Activated CD4-positive, CD25-positive, alpha-beta regulatory T cell treated with anti-CD3 and anti-CD28 coated beads, Interleukin-2, amount 50 U/mL, for 72 hours (primary cell): ENCODE results near the gene DPP10.

ENCODE experiments used
- DNase-seq: peaks from one replicate; pipeline ENCODE4 v3.0.0; 2021

The DPP10 gene

DNA sequence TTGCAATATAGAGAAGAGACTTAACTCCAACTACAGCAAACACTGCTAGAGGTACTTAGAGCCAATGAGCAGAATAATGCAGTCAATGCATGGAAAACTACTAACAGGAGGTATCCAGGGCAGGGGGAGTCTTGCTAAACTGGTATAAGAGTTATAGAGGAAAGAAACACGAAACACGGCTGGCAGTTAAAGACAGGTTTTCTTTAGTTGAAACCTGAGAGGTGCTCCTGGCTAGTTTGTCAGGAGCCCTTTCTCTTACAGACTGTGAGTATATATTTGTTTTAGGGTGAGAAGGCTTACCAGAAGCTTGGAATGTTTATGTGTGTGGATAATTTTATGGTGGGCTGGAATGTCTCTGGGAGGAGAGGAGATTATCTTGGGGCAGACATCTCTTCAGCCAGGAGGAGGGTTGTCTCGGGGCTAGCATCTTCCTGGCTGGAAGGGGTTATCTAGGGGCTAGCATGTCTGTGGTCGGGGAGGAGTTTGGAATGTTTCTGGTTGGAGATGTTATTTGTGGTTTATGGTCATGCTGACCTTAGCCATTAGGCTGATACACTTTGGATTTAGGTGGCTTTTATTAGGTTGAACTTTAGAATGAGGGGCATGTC, 1048.8 kb downstream of the DPP10 start:
- DNase-seq: no peak

DNA sequence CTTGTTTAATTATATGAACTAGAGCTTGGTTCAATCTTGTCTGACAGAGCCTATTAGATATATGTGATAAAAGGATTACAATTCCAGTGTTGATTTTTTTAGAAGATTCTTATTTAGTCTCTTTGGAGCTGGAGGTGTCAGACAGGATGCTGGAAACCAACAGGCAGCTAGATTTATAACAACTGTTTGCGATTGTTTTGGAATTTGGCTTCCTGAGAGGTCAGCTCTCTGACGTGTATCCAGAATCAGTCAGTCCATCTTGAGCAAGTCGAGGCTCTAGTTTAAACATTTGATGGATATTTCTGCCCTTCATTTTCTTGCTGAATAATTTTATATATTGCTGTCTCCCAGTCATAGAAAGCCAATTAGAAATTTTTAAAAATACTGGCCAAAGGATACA, 1062.9 kb downstream of the DPP10 start:
- DNase-seq: no peak

DNA sequence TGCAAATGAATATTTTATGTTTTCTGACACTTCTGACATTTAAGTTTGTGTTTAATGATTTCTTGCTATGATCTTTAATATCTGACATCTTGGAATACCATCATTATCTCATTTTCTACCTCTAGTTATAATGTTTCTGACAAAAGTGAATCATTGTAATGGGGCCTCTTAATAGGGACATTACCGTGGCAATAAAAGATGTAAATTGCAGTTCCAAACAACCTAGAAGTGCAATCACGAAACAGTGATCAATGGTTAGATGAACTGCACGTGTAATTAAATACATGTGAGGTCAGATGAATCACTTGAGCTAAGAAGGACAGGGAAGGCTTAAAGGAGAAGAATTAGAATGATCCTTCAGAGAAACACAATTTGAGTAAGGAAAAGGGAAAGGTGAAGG, 1078.3 kb downstream of the DPP10 start:
- DNase-seq: no peak

DNA sequence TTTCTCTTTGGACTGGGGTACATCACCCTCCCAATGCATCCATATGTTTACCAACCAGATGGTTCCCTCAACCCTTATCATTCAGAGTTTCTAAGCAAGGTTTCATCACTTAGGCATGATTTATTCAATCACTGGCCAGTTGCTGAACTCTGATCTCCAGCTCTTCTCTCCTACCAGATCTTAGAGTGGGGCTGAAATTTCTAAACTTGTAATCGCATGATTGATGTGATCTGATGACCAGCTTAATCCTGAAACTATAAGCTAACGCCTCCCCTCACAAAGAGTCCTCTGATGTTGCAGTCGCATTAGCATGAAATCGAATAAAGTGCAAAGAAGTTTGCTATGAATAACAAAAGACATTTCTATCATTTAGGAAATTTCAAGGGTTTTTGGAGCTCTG, 1082.0 kb downstream of the DPP10 start:
- DNase-seq: no peak

DNA sequence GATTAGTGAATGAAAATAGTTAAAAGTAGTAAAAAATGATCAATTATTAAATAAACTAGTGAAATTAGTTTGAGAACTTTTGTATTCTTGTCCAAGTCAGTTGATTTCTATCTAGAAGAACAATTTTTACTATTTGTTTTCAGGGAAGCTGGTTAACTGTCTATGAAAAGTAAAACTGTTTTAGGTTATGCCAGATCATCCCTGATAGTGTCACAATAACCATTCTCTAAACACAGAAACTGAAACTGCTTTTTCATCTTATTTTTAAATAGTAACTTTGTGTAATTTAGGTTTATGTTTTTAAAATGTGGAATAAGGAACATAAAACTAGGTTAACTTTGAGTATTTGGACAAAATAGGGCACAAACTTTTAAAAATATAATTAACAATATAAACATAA, 1087.2 kb downstream of the DPP10 start:
- no peak for DNase-seq

DNA sequence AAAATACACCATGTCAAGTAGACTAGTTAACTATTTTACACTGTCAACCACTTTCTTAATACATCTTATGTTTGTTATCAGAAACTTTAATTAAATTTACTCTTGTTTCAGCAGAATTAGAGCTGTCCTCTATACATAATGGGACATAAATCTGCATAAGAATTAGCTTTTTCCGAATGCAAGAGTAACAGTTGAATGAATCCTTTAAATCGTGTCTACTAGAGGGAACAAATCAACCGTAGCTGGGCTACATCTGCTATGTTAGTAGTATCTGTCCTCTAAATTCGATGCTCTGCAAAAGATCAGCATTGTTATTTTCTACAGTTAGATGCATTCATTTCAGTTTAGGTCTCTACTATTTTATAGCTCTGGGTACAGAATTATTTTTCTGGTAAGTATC, 1090.6 kb downstream of the DPP10 start:
- DNase-seq: no peak

DNA sequence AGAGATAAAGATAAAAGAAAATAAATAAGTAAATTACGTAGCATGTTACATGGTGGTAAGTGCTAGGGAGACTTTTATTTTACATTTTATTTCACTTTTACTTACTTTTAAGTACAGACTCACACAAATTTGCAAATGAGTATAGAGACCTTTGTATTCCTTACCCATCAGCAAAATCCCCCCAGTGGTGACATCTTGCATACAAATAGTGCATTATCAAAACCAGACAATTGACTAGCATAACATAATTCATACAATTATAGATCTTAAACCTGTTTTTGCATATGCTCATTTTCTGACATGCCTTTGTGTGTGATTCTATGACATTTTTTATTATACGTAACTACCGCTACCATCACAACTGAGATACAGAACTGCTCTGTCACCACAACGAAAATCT, 1099.4 kb downstream of the DPP10 start:
- no peak for DNase-seq

DNA sequence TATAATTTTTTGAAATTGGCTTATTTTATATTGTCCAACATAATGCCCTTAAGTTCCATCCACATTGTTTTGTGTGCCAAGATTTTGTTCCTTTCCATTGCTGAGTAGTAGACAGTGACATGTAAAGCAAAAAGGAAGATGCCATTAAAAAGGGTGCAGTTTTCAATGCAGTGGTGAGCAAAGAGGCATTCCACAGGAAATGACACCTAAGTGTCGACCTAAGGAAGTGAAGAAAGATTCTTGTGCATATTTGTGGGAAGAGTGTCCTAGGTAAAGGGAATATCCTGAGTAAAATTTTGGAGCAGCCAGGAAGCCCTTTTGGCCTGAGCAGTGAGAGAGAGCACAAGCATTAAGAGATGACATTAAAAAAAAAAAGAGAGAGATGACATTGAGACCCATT, 1099.9 kb downstream of the DPP10 start:
- no peak for DNase-seq

DNA sequence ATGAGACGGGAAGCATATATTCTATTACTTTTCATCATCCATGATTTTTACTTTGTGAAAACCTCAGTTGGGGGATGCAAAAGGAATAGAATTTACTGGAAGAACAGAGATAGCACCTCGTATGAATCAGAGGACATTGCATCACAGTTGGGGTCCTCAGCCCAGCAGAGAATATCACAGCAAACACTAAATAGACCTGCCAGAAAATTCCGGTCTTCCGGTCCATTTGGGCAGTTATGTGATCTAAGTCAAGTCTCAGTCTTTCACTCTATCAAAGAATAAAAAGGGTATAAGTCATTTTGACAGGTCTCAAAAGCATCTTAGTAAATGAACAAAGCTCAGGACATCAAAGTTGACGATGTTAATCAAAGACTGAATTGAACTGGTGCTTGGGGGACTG, 1100.6 kb downstream of the DPP10 start:
- no peak for DNase-seq

DNA sequence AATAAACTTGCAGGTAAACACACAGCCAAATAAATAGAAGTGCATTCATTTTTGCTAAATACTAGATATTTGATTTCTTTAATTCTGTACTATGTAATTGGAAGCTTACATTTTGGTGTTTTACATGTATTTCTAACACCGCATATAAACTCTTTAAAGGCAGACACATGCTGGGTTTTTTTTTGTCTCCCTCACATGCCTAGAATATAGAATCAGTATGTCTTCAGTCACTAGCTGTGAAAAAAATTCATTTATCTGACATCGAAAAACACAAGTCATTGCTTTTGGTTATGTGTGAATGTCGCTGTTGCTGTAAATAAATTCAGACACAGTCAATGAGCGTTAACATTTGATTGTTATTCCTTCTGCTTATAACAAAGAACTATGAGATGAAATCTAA, 1101.0 kb downstream of the DPP10 start:
- DNase-seq: no peak

DNA sequence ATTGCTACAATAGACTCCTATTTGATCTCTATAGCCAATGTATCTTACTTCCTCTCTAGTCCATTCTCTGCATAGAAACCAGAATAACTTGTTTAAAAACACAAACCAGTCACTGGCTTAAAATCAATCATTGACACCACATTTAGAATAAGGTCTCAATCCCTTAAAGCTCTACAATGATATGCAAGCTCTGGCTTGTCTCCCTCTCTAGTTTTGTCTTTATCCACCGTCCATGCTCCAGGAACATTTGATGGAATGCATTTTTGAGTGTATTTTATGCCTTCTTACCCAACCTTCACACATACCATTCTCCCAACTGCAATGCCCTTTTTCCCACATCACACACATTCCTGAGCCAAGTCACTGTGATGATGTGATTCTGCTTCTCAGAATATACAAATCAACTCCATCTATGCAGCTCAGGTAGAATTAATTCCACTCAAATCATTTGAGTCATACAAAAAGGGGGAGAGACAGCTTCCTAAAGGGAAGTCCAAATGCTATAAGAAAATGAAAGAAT, 1107.2 kb downstream of the DPP10 start:
- DNase-seq: no peak

DNA sequence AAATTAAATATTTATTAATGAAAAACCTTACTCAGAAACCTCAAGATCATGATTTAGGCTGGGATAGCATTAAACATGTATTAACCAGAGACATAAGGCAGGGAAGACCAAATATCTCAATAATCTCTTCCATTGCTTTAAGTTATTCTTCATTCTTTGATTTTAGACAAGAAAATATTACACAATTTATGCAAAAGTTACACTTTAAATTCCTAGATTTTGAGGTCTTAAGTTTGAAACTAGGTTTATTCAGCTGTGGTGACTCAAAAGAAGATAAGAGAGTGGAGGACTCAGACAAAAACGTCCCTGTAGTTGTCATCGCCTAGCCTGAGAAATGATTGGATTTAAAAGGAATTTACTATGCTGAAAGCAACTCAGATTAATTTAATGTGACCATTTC, 1110.3 kb downstream of the DPP10 start:
- DNase-seq: no peak

DNA sequence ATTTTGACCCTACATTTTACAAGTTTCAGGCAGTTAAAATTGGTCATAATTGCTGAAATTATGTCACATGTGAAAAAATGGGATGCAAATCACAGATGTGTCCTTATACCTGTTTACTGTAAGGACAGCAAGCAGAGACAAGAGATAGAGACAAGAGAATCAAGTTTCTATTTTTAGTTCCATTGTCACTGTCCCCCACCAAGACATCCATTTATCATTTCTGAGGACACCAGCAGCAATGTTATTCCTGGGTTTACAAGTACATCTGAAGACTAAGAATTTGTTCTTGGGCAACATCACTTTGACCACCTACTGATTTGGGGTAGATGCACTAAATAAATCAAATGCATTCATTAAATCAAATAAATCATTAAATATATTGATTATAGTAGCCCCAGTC, 1111.7 kb downstream of the DPP10 start:
- no peak for DNase-seq

DNA sequence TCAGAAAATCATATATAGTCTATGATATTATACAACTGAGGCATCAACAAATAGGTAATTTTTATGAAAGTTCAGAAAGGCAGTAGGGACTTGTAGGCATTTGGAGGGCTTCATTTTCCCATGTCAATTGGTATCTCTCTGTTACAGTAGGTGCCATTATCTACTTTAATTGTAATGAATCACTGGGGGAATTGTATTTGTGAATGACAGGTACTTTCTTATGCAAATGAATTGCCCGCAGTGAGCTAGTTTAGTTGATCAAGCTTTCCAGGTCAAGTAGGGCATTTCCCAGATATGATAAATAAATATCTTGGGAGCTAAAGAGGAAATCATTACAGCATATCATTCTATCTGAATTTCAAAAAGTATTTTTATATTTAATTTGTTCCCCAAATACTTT, 1116.3 kb downstream of the DPP10 start:
- no peak for DNase-seq

DNA sequence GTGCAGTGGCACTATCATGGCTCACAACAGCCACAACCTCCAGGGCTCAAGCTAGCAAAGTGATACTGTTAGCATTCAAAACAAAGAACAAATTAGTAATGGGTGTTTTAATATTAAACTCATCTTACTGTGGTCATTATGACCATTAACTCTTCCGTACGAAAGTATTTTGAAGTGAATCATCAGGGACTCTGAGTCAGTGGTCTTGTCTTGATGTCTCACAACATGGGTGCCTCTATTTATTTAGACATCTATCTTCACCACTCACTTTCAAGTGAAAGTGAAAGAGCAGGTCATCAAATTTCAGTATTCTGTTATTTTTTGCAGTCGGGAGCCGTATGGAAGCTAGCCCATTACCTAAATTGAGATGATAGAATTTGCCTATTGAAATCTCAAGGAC, 1118.2 kb downstream of the DPP10 start:
- DNase-seq: no peak

DNA sequence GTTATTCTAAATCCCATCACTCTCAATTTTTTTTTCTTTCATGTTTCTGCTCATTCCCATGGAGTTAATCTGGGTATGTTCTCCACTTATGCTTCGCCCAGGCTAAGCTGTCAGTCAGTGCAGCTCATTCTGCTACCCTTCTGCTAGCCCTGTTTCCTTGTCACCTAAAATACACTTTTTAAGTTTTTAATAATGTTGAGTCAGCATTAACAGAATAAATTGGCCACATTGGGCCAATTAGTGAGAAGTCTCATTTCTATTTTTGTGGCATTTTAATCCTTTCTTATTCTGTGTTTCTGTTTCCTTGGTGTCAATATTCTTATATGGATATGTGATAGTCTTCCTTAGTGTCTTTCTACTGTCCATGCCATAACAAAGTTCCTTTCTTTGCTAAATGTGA, 1126.2 kb downstream of the DPP10 start:
- DNase-seq: no peak

DNA sequence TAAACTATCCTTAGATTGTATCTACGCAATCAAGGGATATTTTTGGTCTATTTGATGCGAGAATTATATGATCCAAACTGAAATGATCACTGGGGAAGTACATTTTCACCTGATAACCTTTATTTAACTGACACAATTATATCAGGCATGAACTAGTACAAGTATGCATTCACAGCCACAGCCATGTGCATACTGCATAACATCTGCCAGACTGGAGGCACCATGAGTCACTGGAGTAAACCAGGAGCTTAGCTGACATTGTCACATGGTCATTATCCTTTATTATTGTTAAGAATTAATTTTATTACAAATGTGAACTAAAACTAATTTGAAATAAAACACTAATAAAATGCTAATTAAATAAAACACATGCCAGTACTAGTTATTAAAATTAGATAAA, 1127.1 kb downstream of the DPP10 start:
- DNase-seq: no peak

DNA sequence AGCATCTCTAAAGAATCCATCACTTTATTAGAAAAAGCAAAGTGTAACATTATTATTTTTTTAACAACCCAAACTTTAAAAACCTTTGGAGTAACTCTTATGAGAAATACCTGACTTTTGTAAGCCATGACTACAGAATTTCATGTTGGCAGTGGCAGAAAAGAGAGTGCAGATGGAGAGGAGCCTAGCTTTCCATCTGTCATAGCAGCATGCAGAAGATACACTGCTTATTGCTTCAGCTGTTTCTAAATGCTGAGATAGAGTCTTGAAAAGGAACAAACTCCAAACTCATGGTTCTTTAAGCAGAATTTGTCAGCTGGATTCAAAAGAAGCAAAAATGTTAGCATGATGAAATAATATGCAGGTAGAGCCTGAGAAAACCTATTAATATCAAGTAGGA, 1130.3 kb downstream of the DPP10 start:
- DNase-seq: no peak

DNA sequence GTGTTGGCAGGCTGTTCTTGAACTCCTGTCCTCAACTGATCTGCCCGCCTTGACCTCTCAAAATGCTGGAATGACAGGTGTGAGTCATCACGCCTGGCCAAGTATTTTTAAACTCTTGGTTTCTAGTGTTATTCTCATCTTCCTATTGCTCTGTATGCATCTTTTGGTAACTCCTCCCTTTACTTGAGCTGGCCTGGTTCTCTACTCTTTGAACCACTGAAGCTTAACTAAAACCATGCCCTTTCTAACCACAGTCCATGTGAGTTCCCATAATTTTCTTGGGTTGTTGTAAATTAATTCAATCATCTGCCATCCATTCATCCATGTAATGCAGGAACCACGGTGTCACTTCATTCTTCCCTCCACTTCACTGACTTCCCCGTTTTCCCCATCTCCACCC, 1131.3 kb downstream of the DPP10 start:
- DNase-seq: no peak

DNA sequence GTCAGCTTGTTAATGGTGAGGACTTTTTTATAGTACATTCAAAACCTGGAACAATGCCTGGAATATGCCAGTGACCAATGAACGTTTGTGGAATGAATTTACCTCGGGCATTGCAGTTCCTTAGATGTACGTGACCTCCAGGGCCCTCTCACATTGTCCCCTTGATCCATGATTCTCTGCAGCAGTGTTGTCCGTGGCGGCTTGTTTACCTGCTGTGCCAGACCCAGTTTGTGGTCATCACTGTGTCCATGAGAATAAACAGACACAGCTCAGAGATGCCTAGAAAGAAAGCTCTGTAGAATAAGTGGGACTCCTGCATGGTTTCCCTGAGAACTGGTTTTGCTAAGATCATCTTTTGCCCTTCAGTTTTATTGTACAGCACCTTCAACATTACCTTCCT, 1132.2 kb downstream of the DPP10 start:
- DNase-seq: no peak

DNA sequence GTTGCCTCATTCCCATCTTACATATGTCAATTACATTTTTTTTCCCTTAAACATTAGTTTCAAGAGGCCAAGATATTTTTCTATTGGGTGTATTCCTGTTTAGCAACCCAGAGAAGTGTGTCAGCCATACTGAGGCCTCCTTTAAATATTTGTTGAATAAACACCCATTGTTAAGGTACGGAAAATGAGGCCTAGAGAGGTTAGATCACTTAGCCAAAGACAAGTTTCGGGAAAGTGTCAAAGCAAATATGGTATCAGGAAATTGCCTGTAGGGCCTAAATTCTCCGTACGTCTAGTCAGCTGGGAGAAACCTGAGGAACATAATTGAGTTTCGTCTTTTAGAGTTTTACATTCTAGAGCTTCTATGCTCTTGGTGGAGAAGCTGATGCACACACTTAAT, 1138.3 kb downstream of the DPP10 start:
- DNase-seq: no peak

DNA sequence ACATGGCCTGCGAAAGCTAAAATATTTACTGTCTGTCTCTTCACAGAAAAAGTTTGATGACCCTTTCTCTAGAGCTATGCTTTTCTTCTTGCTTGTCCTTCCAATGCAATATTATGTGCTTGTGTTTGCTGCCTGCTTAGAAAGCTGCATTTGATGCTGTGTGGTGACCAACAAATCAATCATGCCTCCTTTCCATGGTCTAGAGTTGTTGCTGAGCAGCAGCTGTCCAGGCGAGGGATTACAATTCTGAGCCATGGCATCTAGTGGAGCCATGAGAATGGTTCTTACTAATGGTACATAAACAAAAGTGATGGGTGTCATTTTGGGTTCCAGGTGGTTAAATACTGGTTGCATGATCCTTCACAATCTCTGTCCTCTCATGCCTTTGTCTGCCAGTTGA, 1142.1 kb downstream of the DPP10 start:
- no peak for DNase-seq

DNA sequence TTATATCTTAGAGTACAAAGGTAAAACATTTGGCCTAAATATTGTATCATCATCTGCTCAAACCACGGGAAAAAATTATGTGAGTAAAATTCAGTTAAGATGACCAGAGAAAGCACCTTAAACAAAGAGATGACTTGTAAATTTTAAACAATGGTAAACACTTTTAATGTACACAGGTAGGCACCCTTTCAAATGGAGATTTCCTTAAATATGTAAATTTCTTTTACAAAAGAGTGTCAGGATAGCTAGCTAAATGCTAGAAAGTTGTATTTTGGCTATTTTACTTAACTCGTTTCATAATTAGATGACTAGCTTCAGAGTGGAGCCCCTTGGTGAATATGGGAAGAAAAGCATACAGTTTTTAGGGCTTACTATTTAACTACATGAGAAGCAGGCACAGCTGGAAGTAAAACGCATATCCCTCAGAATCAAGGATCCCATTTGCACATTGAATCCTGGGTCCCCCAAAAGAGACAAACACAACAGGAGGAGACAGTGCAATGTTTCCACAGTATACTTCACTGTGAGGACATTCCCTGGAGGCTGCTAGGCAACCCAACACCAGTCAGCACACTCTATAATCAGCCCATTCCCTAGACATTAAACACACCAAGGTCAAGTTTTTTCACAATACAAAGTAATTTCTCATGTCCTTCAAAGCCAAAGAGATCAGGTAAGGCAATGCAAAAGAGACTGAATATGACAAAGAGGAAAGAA, 1154.4 kb downstream of the DPP10 start:
- DNase-seq: no peak

DNA sequence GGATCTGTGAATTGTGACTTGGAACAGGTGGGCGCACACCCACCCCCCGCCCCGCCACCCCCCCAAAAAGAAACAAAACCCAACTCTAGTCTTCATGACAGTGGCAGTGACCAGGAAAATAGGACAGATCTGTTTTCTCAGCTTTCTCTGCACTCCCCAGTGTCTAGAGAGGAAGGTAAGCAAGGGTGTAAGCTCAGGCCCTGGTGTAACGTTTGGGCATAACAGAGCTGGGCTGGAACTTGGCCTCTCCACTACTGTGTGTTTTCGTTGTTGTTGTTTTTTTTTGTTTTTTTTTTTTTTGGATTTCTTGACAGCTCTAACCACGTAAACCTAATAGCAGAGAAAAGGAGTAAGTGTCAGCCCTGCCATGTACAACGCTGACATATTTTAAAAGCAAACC, 1160.8 kb downstream of the DPP10 start:
- DNase-seq: no peak

DNA sequence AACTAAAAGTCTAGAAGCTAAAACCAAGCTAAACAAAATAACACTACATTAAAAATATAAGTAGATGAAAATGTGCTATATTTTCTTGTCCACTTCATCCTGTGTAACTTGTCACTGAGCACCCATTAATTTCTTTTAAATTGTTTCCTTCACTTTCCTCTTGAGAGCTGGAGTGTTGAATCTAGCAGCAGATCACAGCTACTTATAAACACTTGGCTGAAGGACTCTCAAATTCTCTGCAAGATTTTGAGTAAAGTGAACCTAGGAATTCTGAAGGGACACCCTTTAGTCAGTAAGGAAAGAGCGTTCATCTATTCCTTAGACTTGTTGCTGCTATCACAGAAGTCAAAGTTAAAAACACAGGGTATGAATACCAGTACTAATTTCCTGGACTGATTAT, 1163.9 kb downstream of the DPP10 start:
- DNase-seq: no peak
